Astrocyte (in vitro differentiated cells and primary cell): ENCODE measurements around the gene DYSF. TPM values are rescaled to one million over a fixed set of nuclear protein-coding genes. Genes with fewer than 3 reads are reported as not detected.

ENCODE experiments used
- DNase-seq: peaks from one replicate; pipeline ENCODE4 v3.0.0-alpha.2; 2010; ENCODE audit warnings: low read depth
- FAIRE-seq: peaks from 2 replicates; lab custom pipeline; 2011; peaks lifted over from hg19 to GRCh38; lab: Jason Lieb, UNC
- H2AFZ ChIP-seq: 2 replicates; pipeline ENCODE4 v1.6.0; 2012; ENCODE audit warnings: low read depth, low read length, inconsistent platforms
- H3K27ac ChIP-seq: 2 replicates; pipeline ENCODE4 v1.5.1; 2011; ENCODE audit warnings: low read depth, low read length, inconsistent platforms
- H3K27me3 ChIP-seq: 2 replicates; pipeline ENCODE4 v1.6.0; 2011; ENCODE audit warnings: low read length, inconsistent platforms; ENCODE audit not compliant: insufficient read depth
- H3K36me3 ChIP-seq: 2 replicates; pipeline ENCODE4 v1.5.1; 2011; ENCODE audit warnings: low read length, inconsistent platforms; ENCODE audit not compliant: insufficient read depth
- H3K4me1 ChIP-seq: 2 replicates; pipeline ENCODE4 v1.5.1; 2011; ENCODE audit warnings: low read length, inconsistent platforms; ENCODE audit not compliant: insufficient read depth
- H3K4me2 ChIP-seq: 2 replicates; pipeline ENCODE4 v1.6.0; 2012; ENCODE audit warnings: low read length, inconsistent platforms
- H3K4me3 ChIP-seq: 2 replicates; pipeline ENCODE4 v1.5.1; 2011; ENCODE audit warnings: low read depth, mild to moderate bottlenecking, low read length, inconsistent platforms; ENCODE audit not compliant: insufficient read depth
- H3K79me2 ChIP-seq: 2 replicates; pipeline ENCODE4 v1.6.0; 2012; ENCODE audit warnings: mild to moderate bottlenecking, low read length, inconsistent platforms; ENCODE audit not compliant: insufficient read depth
- H3K9ac ChIP-seq: 2 replicates; pipeline ENCODE4 v1.6.0; 2012; ENCODE audit warnings: mild to moderate bottlenecking, low read length, inconsistent platforms
- H3K9me3 ChIP-seq: 2 replicates; pipeline ENCODE4 v1.5.1; 2012; ENCODE audit warnings: low read depth, mild to moderate bottlenecking, low read length, inconsistent platforms; ENCODE audit not compliant: insufficient read depth
- H4K20me1 ChIP-seq: 2 replicates; pipeline ENCODE4 v1.6.0; 2012; ENCODE audit warnings: low read length, inconsistent platforms; ENCODE audit not compliant: insufficient read depth
- H3K27ac Mint-ChIP-seq: one replicate; pipeline ENCODE4 v1.8.0; 2021; ENCODE audit warnings: mild to moderate bottlenecking, mixed read lengths; ENCODE audit not compliant: unreplicated experiment
- H3K27me3 Mint-ChIP-seq: one replicate; pipeline ENCODE4 v1.8.0; 2021; ENCODE audit warnings: low read depth, mixed read lengths; ENCODE audit not compliant: unreplicated experiment
- H3K36me3 Mint-ChIP-seq: one replicate; pipeline ENCODE4 v1.8.0; 2021; ENCODE audit warnings: low read depth, mixed read lengths; ENCODE audit not compliant: unreplicated experiment
- H3K4me1 Mint-ChIP-seq: one replicate; pipeline ENCODE4 v1.8.0; 2021; ENCODE audit warnings: low read depth, mixed read lengths; ENCODE audit not compliant: unreplicated experiment
- H3K4me3 Mint-ChIP-seq: one replicate; pipeline ENCODE4 v1.8.0; 2021; ENCODE audit warnings: mild to moderate bottlenecking, moderate library complexity, mixed read lengths; ENCODE audit not compliant: unreplicated experiment
- H3K9me3 Mint-ChIP-seq: one replicate; pipeline ENCODE4 v1.8.0; 2021; ENCODE audit warnings: mild to moderate bottlenecking, mixed read lengths; ENCODE audit not compliant: unreplicated experiment
- CTCF ChIP-seq: IDR thresholded peaks from 2 replicates; pipeline ENCODE4 v1.5.1; 2011; ENCODE audit warnings: low read depth, mild to moderate bottlenecking, inconsistent platforms, low read length, moderate library complexity; ENCODE audit not compliant: insufficient read depth
- EZH2 ChIP-seq: IDR thresholded peaks from 2 replicates; pipeline ENCODE4 v1.6.1; 2012; ENCODE audit warnings: mild to moderate bottlenecking, low read length, inconsistent platforms; ENCODE audit not compliant: insufficient read depth
- total RNA-seq: library from RNA; stranded (reverse); gene quantifications from 2 replicates; pipeline ENCODE4 v1.2.1, GENCODE V29; 2021

The DYSF gene
- total RNA-seq, 1 donor from 2014 or later = 123 TPM

GRCh38 chr2:71667256-71668182, 214.2 kb downstream of the DYSF start:
- H3K36me3 Mint-ChIP-seq = peaks cover 71% of the 10 kb centered on the region
- peaks cover 14% of the 10 kb centered on the region for H3K27me3 Mint-ChIP-seq
- Histone ChIP-seq H3K9ac (no peak overlapping the region), H3K4me2 (no peak overlapping the region), H4K20me1 (no peaks in the 10 kb centered on the region), H3K4me3 (no peak overlapping the region), H3K4me1 (no peaks in the 10 kb centered on the region), H3K79me2 (no peaks in the 10 kb centered on the region), H2AFZ (no peak overlapping the region), H3K27ac (no peak overlapping the region), H3K27me3 (no peaks in the 10 kb centered on the region), H3K36me3 (no peaks in the 10 kb centered on the region), H3K9me3 (no peaks in the 10 kb centered on the region)
- DNase-seq (no peak), FAIRE-seq (no peak)
- no peak overlapping the region for H3K27ac Mint-ChIP-seq
- TF ChIP-seq CTCF (no peak), EZH2 (no peak)
- H3K4me3 Mint-ChIP-seq = no peak overlapping the region
- no peaks in the 10 kb centered on the region for H3K4me1 Mint-ChIP-seq
- peaks cover 8% of the 10 kb centered on the region for H3K9me3 Mint-ChIP-seq

- FAIRE-seq (no peak), DNase-seq (no peak)
- no peaks in the 10 kb centered on the region for H3K79me2 ChIP-seq
- H3K27me3 ChIP-seq = no peaks in the 10 kb centered on the region
- H3K27ac Mint-ChIP-seq = no peak overlapping the region
- no peak overlapping the region for H2AFZ ChIP-seq
- H3K9me3 Mint-ChIP-seq = peaks cover 8% of the 10 kb centered on the region
- H3K36me3 ChIP-seq = no peaks in the 10 kb centered on the region
- no peak for TF ChIP-seq CTCF
- peaks cover 68% of the 10 kb centered on the region for H3K36me3 Mint-ChIP-seq
- peaks cover 14% of the 10 kb centered on the region for H3K27me3 Mint-ChIP-seq
- no peak overlapping the region for H3K4me3 Mint-ChIP-seq
- no peaks in the 10 kb centered on the region for H3K4me1 ChIP-seq
- H3K4me1 Mint-ChIP-seq = no peaks in the 10 kb centered on the region
- H3K4me2 ChIP-seq = no peak overlapping the region
- no peaks in the 10 kb centered on the region for H3K9me3 ChIP-seq
- no peak overlapping the region for H3K4me3 ChIP-seq
- H4K20me1 ChIP-seq = no peaks in the 10 kb centered on the region
- no peak overlapping the region for H3K27ac ChIP-seq
- no peak overlapping the region for H3K9ac ChIP-seq
These were observed 215.1 kb downstream of the DYSF start for GRCh38 chr2:71668326-71669057.
